Right lobe of liver (tissue), 6 donors: ENCODE results near the gene ZNF587. TPM values are rescaled to one million over a fixed set of nuclear protein-coding genes. Genes with fewer than 3 reads are reported as not detected.
A peak's percentile ranks its signal among the peaks of the same experiment; 100 is the strongest.
"Not testable (repeated sequence)": the region's sequence is repeated elsewhere in the genome, so short reads cannot be mapped to it uniquely, and the experiment has no call there.

Experiments
- ATAC-seq, 4 donors: fragments of 200-7000 bp; cut with Tn5 transposase; one replicate each; pipeline ENCODE4 v1.9.1; 2020; ENCODE audit warnings: mild to moderate bottlenecking in 4 of 4, moderate library complexity in 4 of 4
- DNase-seq, 3 donors: peaks; one replicate each; pipeline ENCODE4 v3.0.0-alpha.2; 2020
- H3K27ac ChIP-seq, 3 donors: fragments of 200-600 bp; one replicate each; pipeline ENCODE4 v1.8.0; 2022
- H3K27me3 ChIP-seq, 2 donors: fragments of 200-600 bp; one replicate each; pipeline ENCODE4 v1.8.0; 2022
- H3K36me3 ChIP-seq, 4 donors: fragments of 200-600 bp; sonication (generic) in 1 of 4; one replicate each; pipeline versions ENCODE4 v1.5.1 to v1.8.0; 2017 to 2022; ENCODE audit warnings: control low read depth in 1 of 4
- H3K4me1 ChIP-seq, 4 donors: fragments of 200-600 bp; sonication (generic) in 1 of 4; one replicate each; pipeline versions ENCODE4 v1.5.1 to v1.8.0; 2017 to 2022; ENCODE audit warnings: control low read depth in 1 of 4
- H3K4me3 ChIP-seq, 3 donors: fragments of 200-600 bp; one replicate each; pipeline ENCODE4 v1.8.0; 2022
- H3K9me3 ChIP-seq, 4 donors: fragments of 200-600 bp; sonication (generic) in 1 of 4; one replicate each; pipeline versions ENCODE4 v1.5.1 to v1.8.0; 2017 to 2022; ENCODE audit warnings: control low read depth in 1 of 4
- CTCF ChIP-seq, 4 donors: fragments of 200-600 bp in 3 of 4; fragments of 450-650 bp in 1 of 4; IDR thresholded peaks; one replicate each; pipeline versions ENCODE4 v1.5.1 to v1.8.0; 2016 to 2022; ENCODE audit warnings: antibody characterized with exemption in 4 of 4, mild to moderate bottlenecking in 2 of 4
- POLR2A ChIP-seq: fragments of 450-650 bp; IDR thresholded peaks from one replicate; pipeline ENCODE4 v1.6.1; 2017; ENCODE audit warnings: antibody characterized with exemption, mild to moderate bottlenecking
- WGBS: methylation state at CpG from one replicate; pipeline ENCODE4 v1.1.6; 2018; ENCODE audit warnings: low coverage, low lambda C conversion rate; ENCODE audit not compliant: insufficient coverage; ENCODE audit errors: missing lambda C conversion rate; 5-methylcytosine and 5-hydroxymethylcytosine counted together
- intact Hi-C, 2 donors: fragments of 100-400 bp; cut with DNase I; formaldehyde crosslinking; loops; one replicate each; pipeline versions ENCODE4 v1.11.2 to v1.14.1; 2022
- total RNA-seq, 6 experiments: library from RNA; depleted of rRNA in 2 of 6; stranded (reverse); fragments of >200 nt in 2 of 6; fragmentation: NEBNext Ultra II Directional in 3 of 6; extraction: Animal tissue kit (Norgen Biotek cat#: 25700) in 3 of 6; gene quantifications; one replicate each; pipeline versions ENCODE4 v1.1.0 to v1.2.4, GENCODE V29; 2016 to 2023
- donor health status: DM: no; HTN: yes; CAD: no.
- donor health status: DM: no; HTN: no; CAD: no.
- donor health status: DM: no; HTN: no; CAD: no.
- donor health status: DM: no; HTN: yes; CAD: no.
- donor health status: DM: no; HTN: yes; CAD: no.

ZNF587 gene
- total RNA-seq, 6 experiments from 2014 or later, result 5.2 to 20.2 (median 12.6) TPM

- Histone ChIP-seq H3K9me3 (no peaks in the 10 kb centered on the region), H3K4me1 (peaks cover 0 to 46% (median 15%) of the 10 kb centered on the region in 4 donors), H3K4me3 (peak overlapping the region; percentile 37 to 55 (median 52)), H3K36me3 (peaks cover 0 to 11% (median 1%) of the 10 kb centered on the region in 4 donors), H3K27me3 (no peaks in the 10 kb centered on the region), H3K27ac (peak overlapping the region; percentile 60 to 78 (median 65))
- WGBS, result 9% methylated on average over 19 of the region's 19 CpGs
- peak in 2 of 3 donors; percentile 44 to 65 for DNase-seq
- peak; percentile 70 to 86 (median 80) for ATAC-seq
- intact Hi-C loops, result no loop called here
- no peak for TF ChIP-seq POLR2A
- TF ChIP-seq CTCF (IDR thresholded peaks at IDR 0.05), result no peak
Measured at GRCh38 chr19:57803594-57804325, 45.9 kb upstream of the ZNF587 start.

GRCh38 chr19:57807541-57807940 lies 42.1 kb upstream of the ZNF587 start:
- peaks cover 0 to 27% (median 5%) of the 10 kb centered on the region in 4 donors for H3K36me3 ChIP-seq
- no peaks in the 10 kb centered on the region for H3K9me3 ChIP-seq
- intact Hi-C loops, result no loop called here
- peaks cover 0 to 69% (median 22%) of the 10 kb centered on the region in 4 donors for H3K4me1 ChIP-seq
- H3K27me3 ChIP-seq, result no peaks in the 10 kb centered on the region
- ATAC-seq (peak; percentile 21 to 61 (median 26)), DNase-seq (peak in 1 of 3 donors; percentile 52)
- 28% methylated on average over 1 of the region's 2 CpGs for WGBS
- TF ChIP-seq POLR2A, result no peak
- TF ChIP-seq CTCF (IDR thresholded peaks at IDR 0.05), result no peak
- H3K27ac ChIP-seq, result no peak overlapping the region
- H3K4me3 ChIP-seq, result no peak overlapping the region

- Histone ChIP-seq H3K4me3 (peak overlapping the region in 1 of 3 donors; percentile 35), H3K36me3 (peaks cover 0 to 29% (median 7%) of the 10 kb centered on the region in 4 donors), H3K4me1 (peaks cover 0 to 56% (median 10%) of the 10 kb centered on the region in 4 donors), H3K27ac (peak overlapping the region in 2 of 3 donors; percentile 69 to 72)
- 39% methylated on average over 7 of the region's 17 CpGs for WGBS
- H3K9me3 ChIP-seq, DNase-seq, intact Hi-C loops, H3K27me3 ChIP-seq: not testable (repeated sequence)
- ATAC-seq, result peak; percentile 41 to 62 (median 61)
Measured at GRCh38 chr19:57810410-57811295, 39.0 kb upstream of the ZNF587 start.

- Histone ChIP-seq H3K36me3 (peaks cover 0 to 29% (median 7%) of the 10 kb centered on the region in 4 donors), H3K9me3 (no peaks in the 10 kb centered on the region), H3K27me3 (no peaks in the 10 kb centered on the region), H3K4me3 (no peak overlapping the region), H3K27ac (no peak overlapping the region), H3K4me1 (peaks cover 0 to 54% (median 10%) of the 10 kb centered on the region in 4 donors)
- TF ChIP-seq POLR2A, result no peak
- TF ChIP-seq CTCF (IDR thresholded peaks at IDR 0.05), result no peak
- ATAC-seq, result no peak
- intact Hi-C loops, result no loop called here
- no peak for DNase-seq
- 64% methylated on average over 3 of the region's 3 CpGs for WGBS
Measured at GRCh38 chr19:57812226-57812625, 37.4 kb upstream of the ZNF587 start.

- DNase-seq, ATAC-seq, H3K27me3 ChIP-seq, H3K9me3 ChIP-seq, intact Hi-C loops: not testable (repeated sequence)
- Histone ChIP-seq H3K36me3 (peaks cover 0 to 22% (median 7%) of the 10 kb centered on the region in 4 donors), H3K27ac (peak overlapping the region in 2 of 3 donors; percentile 48 to 72), H3K4me3 (peak overlapping the region in 2 of 3 donors; percentile 63 to 80), H3K4me1 (peaks cover 0 to 45% (median 10%) of the 10 kb centered on the region in 4 donors)
- WGBS, result 77% methylated on average over 8 of the region's 13 CpGs
Measured at GRCh38 chr19:57812975-57813820, 36.5 kb upstream of the ZNF587 start.
